Measurements from ENCODE around the gene FNDC1. TPM values are rescaled to one million over a fixed set of nuclear protein-coding genes. Genes with fewer than 3 reads are reported as not detected.
"Not testable (repeated sequence)": the region's sequence is repeated elsewhere in the genome, so short reads cannot be mapped to it uniquely, and the experiment has no call there.

Gene FNDC1
- total RNA-seq, result 1 to 10 TPM in 1 of 2 donors, under 1 TPM in 1; 0.68 to 5.4 TPM
- polyA plus RNA-seq (ENCODE audit: insufficient read length in 6 of 6), result 1 to 10 TPM; 3.6 to 7.6 (median 5.9) TPM
- long read RNA-seq, donor 1, partial matches to known transcripts, result 10 of 10 reads
- long read RNA-seq, donor 1, other reads (novel, unspliced or antisense), result 0 of 10 reads
- long read RNA-seq, donor 2, result 0 reads
- long read RNA-seq, donor 3, result 0 reads
- long read RNA-seq, donor 4, result 0 reads
- long read RNA-seq, donor 5, result 0 reads
- long read RNA-seq, donor 6, result 0 reads
- long read RNA-seq, donor 7, result 0 reads
- long read RNA-seq, donor 8, result 0 reads
- long read RNA-seq, donor 9, result 0 reads
- long read RNA-seq, donor 10, result 0 reads
- long read RNA-seq, donor 11, partial matches to known transcripts, result 7 of 7 reads
- long read RNA-seq, donor 11, other reads (novel, unspliced or antisense), result 0 of 7 reads
- long read RNA-seq, donor 12, result 0 reads

DNA sequence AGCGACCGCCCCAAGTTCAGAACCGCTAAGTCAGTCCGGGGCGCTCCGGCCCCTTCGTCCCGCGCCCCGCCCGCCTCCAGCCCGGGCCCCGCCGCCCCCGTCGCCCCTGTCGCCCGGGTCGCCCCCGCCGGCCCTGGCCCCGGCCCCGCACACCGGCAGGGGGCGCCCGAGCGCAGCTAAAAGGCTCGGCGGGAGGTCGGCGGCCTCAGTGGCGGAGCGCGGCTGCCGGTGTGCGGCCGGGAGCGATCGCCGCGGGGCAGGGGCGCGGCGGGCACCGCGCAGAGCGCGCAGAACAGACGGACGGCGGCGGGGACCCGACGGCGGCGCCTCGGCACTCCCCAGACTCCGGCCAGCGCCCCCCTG, at the start of gene FNDC1:
FNDC1 (plus strand) TSS at position 208 of the 363 bp plus-strand sequence. CDS start 197 bp downstream, outside the sequence.
- H3K4me3 ChIP-seq, result peak within 1 kb of the TSS; percentile 21 to 26
- intact Hi-C loops (cut with DNase I), result no loop called here
- no peaks in the 10 kb centered on the region for H3K9me3 ChIP-seq
- no peaks in the 10 kb centered on the region for H3K36me3 ChIP-seq
- peaks cover 4 to 17% of the 10 kb centered on the region in 2 donors for H3K4me1 ChIP-seq
- TF ChIP-seq, protein P1, sequence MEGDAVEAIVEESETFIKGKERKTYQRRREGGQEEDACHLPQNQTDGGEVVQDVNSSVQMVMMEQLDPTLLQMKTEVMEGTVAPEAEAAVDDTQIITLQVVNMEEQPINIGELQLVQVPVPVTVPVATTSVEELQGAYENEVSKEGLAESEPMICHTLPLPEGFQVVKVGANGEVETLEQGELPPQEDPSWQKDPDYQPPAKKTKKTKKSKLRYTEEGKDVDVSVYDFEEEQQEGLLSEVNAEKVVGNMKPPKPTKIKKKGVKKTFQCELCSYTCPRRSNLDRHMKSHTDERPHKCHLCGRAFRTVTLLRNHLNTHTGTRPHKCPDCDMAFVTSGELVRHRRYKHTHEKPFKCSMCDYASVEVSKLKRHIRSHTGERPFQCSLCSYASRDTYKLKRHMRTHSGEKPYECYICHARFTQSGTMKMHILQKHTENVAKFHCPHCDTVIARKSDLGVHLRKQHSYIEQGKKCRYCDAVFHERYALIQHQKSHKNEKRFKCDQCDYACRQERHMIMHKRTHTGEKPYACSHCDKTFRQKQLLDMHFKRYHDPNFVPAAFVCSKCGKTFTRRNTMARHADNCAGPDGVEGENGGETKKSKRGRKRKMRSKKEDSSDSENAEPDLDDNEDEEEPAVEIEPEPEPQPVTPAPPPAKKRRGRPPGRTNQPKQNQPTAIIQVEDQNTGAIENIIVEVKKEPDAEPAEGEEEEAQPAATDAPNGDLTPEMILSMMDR (IDR thresholded peaks at IDR 0.05), result peak in 1 of 2 donors; percentile 6
- H3K27me3 ChIP-seq, result peaks cover 52 to 84% of the 10 kb centered on the region in 2 donors
- no peak within 1 kb of the TSS for H3K27ac ChIP-seq
- ATAC-seq (peak; percentile 72), DNase-seq (peak in 1 of 4 donors; percentile 86)

DNA sequence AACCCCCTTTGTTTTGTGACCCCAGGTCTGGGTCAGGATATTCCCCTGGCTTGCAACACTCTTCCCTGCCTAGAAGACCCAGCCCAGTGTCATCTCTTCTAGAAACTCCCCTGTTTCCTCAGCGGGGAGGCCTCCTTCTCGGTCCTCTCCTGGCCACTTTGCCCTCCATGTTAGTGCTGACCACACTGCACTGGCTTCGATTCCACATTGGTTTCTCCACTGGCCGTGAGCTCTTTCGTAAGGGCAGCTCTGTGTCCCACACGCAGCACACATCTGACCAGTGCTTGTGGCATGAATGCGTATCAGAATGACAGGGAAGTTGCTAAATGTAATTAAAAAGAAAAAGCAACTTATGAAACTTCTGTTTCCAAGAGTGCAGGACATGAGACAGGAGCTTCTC, 49.4 kb upstream of the FNDC1 start:
- ATAC-seq, result peak; percentile 46
- H3K27ac ChIP-seq, result peak overlapping the region; percentile 58 to 77
- intact Hi-C loops (cut with DNase I), result no loop called here

DNA sequence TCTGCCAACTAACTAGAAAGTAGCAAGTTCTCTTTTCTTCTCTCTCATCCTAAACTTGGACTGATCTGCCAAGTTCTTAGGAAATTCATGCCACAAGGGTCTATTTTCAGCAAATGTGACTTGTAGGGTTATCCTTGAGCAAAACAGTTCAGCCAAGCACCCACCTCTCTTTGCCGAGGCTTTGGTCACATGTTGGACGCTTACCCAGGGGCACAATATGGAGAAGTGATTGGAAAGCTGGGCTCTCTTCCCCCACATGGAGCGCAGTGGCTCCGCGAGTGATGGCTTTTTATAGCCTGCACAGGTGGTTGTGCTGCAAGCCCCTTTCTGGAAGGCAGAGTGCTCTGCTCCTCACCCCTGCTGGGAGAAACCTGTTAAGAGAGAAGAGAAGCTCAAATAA, 47.7 kb upstream of the FNDC1 start:
- ATAC-seq, result no peak
- H3K9me3 ChIP-seq, result no peaks in the 10 kb centered on the region
- H3K27me3 ChIP-seq, result no peaks in the 10 kb centered on the region
- no peaks in the 10 kb centered on the region for H3K36me3 ChIP-seq
- DNase-seq, result no peak
- peaks cover 0 to 23% of the 10 kb centered on the region in 2 donors for H3K4me1 ChIP-seq
- no peak overlapping the region for H3K27ac ChIP-seq
- intact Hi-C loops (cut with DNase I), result no loop called here
- H3K4me3 ChIP-seq, result no peak overlapping the region
- TF ChIP-seq, protein P1 (IDR thresholded peaks at IDR 0.05), result no peak

More for the DNA sequence above, 49.4 kb upstream of the FNDC1 start:
- TF ChIP-seq, protein P1 (IDR thresholded peaks at IDR 0.05), result no peak
- Histone ChIP-seq H3K36me3 (no peaks in the 10 kb centered on the region), H3K27me3 (no peaks in the 10 kb centered on the region), H3K4me3 (no peak overlapping the region), H3K9me3 (no peaks in the 10 kb centered on the region), H3K4me1 (peaks cover 0 to 32% of the 10 kb centered on the region in 2 donors)
- peak in 1 of 4 donors; percentile 67 for DNase-seq

DNA sequence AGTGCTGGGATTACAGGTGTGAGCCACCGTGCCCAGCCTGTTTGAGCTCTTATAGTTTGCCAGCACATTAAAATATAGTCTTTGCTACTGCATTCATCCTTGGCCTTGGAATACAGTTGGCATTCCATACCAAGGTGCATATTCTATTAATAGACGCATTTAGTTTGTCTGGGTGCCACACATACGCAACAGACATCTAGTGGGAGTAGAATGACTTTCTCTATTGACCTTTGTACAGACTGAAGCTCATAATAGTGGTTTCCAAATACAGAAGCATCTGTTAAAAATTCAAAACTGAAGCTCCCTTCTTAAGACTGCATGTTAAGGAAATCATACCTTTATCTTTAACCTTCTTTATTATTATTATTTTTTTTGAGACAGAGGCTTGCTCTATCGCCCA, 46.7 kb upstream of the FNDC1 start:
- Histone ChIP-seq H3K27me3 (no peaks in the 10 kb centered on the region), H3K4me1 (peaks cover 0 to 15% of the 10 kb centered on the region in 2 donors), H3K9me3 (no peaks in the 10 kb centered on the region), H3K36me3 (no peaks in the 10 kb centered on the region), H3K27ac (no peak overlapping the region), H3K4me3 (no peak overlapping the region)
- TF ChIP-seq, protein P1 (IDR thresholded peaks at IDR 0.05), result no peak
- ATAC-seq (no peak), DNase-seq (no peak)
- intact Hi-C loops (cut with DNase I), result no loop called here

DNA sequence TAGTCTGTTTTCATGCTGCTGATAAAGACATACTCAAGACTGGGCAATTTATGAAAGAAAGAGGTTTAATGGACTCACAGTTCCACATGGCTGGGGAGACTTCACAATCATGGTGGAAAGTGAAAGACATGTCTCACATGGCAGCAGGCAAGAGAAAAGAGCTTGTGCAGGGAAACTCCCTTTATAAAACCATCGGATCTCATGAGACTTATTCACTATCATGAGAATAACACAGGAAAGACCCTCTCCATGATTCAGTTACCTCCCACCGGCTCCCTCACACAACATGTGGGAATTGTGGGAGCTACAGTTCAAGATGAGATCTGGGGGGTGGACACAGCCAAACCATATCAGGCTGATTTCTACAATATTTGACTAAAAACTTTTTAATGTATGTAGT, 45.4 kb upstream of the FNDC1 start:
- not testable (repeated sequence) for H3K36me3 ChIP-seq, H3K4me1 ChIP-seq

More for the DNA sequence above, 45.4 kb upstream of the FNDC1 start:
- H3K9me3 ChIP-seq; H3K27me3 ChIP-seq; intact Hi-C loops (cut with DNase I); H3K4me3 ChIP-seq; DNase-seq; H3K27ac ChIP-seq; ATAC-seq: not testable (repeated sequence)
